Ovary (tissue), 9 donors: ENCODE measurements around the gene C1orf56. TPM values are rescaled to one million over a fixed set of nuclear protein-coding genes. Genes with fewer than 3 reads are reported as not detected.
A peak's percentile ranks its signal among the peaks of the same experiment; 100 is the strongest.

ENCODE experiments used
- DNase-seq, 5 donors: peaks; one replicate each; pipeline ENCODE4 v3.0.0-alpha.2; 2019 to 2020
- H3K27ac ChIP-seq, 2 donors: fragments of 200-600 bp; one replicate each; pipeline versions ENCODE4 v1.5.1 to v1.8.0; 2019 to 2022
- H3K27me3 ChIP-seq: fragments of 200-600 bp; one replicate; pipeline ENCODE4 v1.8.0; 2022
- H3K36me3 ChIP-seq: fragments of 200-600 bp; sonication (generic); one replicate; pipeline ENCODE4 v1.5.1; 2019
- H3K4me1 ChIP-seq: one replicate; pipeline ENCODE4 v1.8.1; 2013; ENCODE audit warnings: mild to moderate bottlenecking, moderate library complexity; ENCODE audit not compliant: insufficient read depth
- H3K4me3 ChIP-seq: fragments of 200-600 bp; sonication (generic); one replicate; pipeline ENCODE4 v1.5.1; 2017
- H3K9me3 ChIP-seq, 2 donors: fragments of 200-600 bp in 1 of 2; sonication (generic) in 1 of 2; one replicate each; pipeline versions ENCODE4 v1.5.1 to v1.8.1; 2013 to 2019; ENCODE audit warnings: mild to moderate bottlenecking in 1 of 2, moderate library complexity in 1 of 2
- CTCF ChIP-seq, 3 donors: fragments of 450-650 bp in 2 of 3; fragments of 200-600 bp in 1 of 3; IDR thresholded peaks; one replicate each; pipeline versions ENCODE4 v1.5.1 to v1.8.0; 2016 to 2022; ENCODE audit warnings: antibody characterized with exemption in 3 of 3, mild to moderate bottlenecking in 1 of 3
- EP300 ChIP-seq: sonication (generic); formaldehyde crosslinking; IDR thresholded peaks from one replicate; pipeline ENCODE4 v1.6.1; 2017; ENCODE audit warnings: antibody characterized with exemption
- POLR2A ChIP-seq: fragments of 450-650 bp; IDR thresholded peaks from one replicate; pipeline ENCODE4 v1.6.1; 2017; ENCODE audit warnings: antibody characterized with exemption, mild to moderate bottlenecking, moderate library complexity
- WGBS, 3 donors: extraction: QIAGEN DNeasy Blood & Tissue Kit in 1 of 3; methylation state at CpG; one replicate each; pipeline versions ENCODE4 v1.1.5 to v1.1.7; 2013 to 2017; 5-methylcytosine and 5-hydroxymethylcytosine counted together
- intact Hi-C, 4 donors: fragments of 100-400 bp; cut with DNase I; formaldehyde crosslinking; loops; one replicate each; pipeline versions ENCODE4 v1.11.0 to v1.15.1; 2022 to 2023
- polyA plus RNA-seq, 2 donors: library from polyadenylated mRNA; stranded (reverse); fragments of 200-250 nt in 1 of 2; fragments of 350-450 nt in 1 of 2; fragmentation: Illumina TruSeq in 1 of 2; extraction: RNeasy Lipid Tissue Mini Kit (QIAGEN cat#74804) in 1 of 2; gene quantifications; one replicate each; pipeline ENCODE4 v1.2.3, GENCODE V29; 2013 to 2014
- total RNA-seq, 7 donors: library from RNA; depleted of rRNA in 2 of 7; stranded (reverse); fragments of >200 nt in 2 of 7; fragmentation: NEBNext Ultra II Directional in 3 of 7; extraction: Animal tissue kit (Norgen Biotek cat#: 25700) in 3 of 7; gene quantifications; one replicate each; pipeline versions ENCODE4 v1.1.0 to v1.2.4, GENCODE V29; 2016 to 2023
- donor health status: DM: no; HTN: no; CAD: no; lungs with moderate emphysema.
- donor health status: DM: no; HTN: no; CAD: no.
- donor health status: Bipolar disorder and iron deficiency.
- donor health status: DM: yes; HTN: yes; CAD: no.
- donor health status: DM: no; HTN: no; CAD: no.
- donor health status: DM: yes; HTN: yes; CAD: no.

The C1orf56 gene
- total and polyA plus RNA-seq, 9 donors = 2.6 to 9.1 (median 6.6) TPM

- H3K4me1 ChIP-seq = peaks cover 5% of the 10 kb centered on the region
- intact Hi-C loops = no loop called here
Observed at GRCh38 chr1:151009206-151009587, 38.4 kb upstream of the C1orf56 start.

GRCh38 chr1:151009674-151010345 is 37.7 kb upstream of the C1orf56 start:
- Histone ChIP-seq H3K4me1 (peaks cover 1% of the 10 kb centered on the region), H3K9me3 (no peaks in the 10 kb centered on the region), H3K27me3 (no peaks in the 10 kb centered on the region), H3K36me3 (no peaks in the 10 kb centered on the region), H3K27ac (no peak overlapping the region), H3K4me3 (no peak overlapping the region)
- intact Hi-C loops = no loop called here
- WGBS, 3 donors = 94 to 95% (median 95%) methylated on average over 8 of the region's 8 CpGs
- TF ChIP-seq EP300 (no peak), CTCF (IDR thresholded peaks at IDR 0.05) (no peak), POLR2A (no peak)
- DNase-seq = no peak

More at GRCh38 chr1:151009206-151009587, 38.4 kb upstream of the C1orf56 start:
- TF ChIP-seq CTCF (IDR thresholded peaks at IDR 0.05) = no peak
- TF ChIP-seq EP300 = no peak
- no peak for TF ChIP-seq POLR2A
- Histone ChIP-seq H3K4me3 (peak overlapping the region; percentile 74), H3K27me3 (no peaks in the 10 kb centered on the region), H3K27ac (peak overlapping the region in 1 of 2 donors; percentile 86), H3K36me3 (no peaks in the 10 kb centered on the region), H3K9me3 (no peaks in the 10 kb centered on the region)
- WGBS, 3 donors = 29 to 31% (median 29%) methylated on average over 3 of the region's 3 CpGs
- DNase-seq = no peak

GRCh38 chr1:151010346-151010726 is 37.2 kb upstream of the C1orf56 start:
- Histone ChIP-seq H3K4me3 (no peak overlapping the region), H3K4me1 (peaks cover 1% of the 10 kb centered on the region), H3K27me3 (no peaks in the 10 kb centered on the region), H3K9me3 (no peaks in the 10 kb centered on the region), H3K27ac (no peak overlapping the region), H3K36me3 (no peaks in the 10 kb centered on the region)
- 90 to 94% (median 91%) methylated on average over 3 of the region's 3 CpGs for WGBS, 3 donors
- no peak for TF ChIP-seq EP300
- no peak for TF ChIP-seq POLR2A
- TF ChIP-seq CTCF (IDR thresholded peaks at IDR 0.05) = no peak
- DNase-seq = no peak
- intact Hi-C loops = no loop called here

- Histone ChIP-seq H3K4me3 (no peak overlapping the region), H3K27me3 (no peaks in the 10 kb centered on the region), H3K9me3 (no peaks in the 10 kb centered on the region), H3K36me3 (no peaks in the 10 kb centered on the region), H3K27ac (no peak overlapping the region), H3K4me1 (peaks cover 1% of the 10 kb centered on the region)
- TF ChIP-seq EP300 = no peak
- no peak for TF ChIP-seq CTCF (IDR thresholded peaks at IDR 0.05)
- TF ChIP-seq POLR2A = no peak
- WGBS, 3 donors = 63 to 65% (median 64%) methylated on average over 4 of the region's 4 CpGs
- intact Hi-C loops = no loop called here
- DNase-seq = no peak
Observed at GRCh38 chr1:151011154-151011850, 36.2 kb upstream of the C1orf56 start.
